ENCODE data around the gene MEGF10. TPM values are rescaled to one million over a fixed set of nuclear protein-coding genes. Genes with fewer than 3 reads are reported as not detected.

MEGF10 gene
- total and polyA plus RNA-seq, 2 of the 8 experiments (the other 6 are each of a cell fraction or from before 2014, with no cell fraction given), result 38.2 to 53.1 TPM

DNA sequence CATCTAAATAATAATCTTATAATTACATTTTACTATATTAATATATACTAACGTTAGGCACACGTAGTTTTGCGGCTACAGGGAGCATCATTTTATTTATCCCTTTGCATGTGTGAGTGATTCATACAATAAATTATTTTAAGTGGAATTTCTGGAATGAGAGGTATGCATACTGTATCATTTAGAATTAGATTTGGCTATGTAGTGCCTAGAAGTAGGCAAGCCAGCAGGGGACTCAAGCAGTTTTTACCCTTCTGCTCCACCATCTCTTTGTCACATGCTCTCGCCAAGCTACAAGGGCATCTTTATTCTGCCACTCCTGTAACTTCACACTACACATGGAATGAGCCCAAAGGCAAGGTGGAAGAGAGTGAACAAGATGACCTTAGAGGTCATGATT, 60.8 kb downstream of the MEGF10 start:
- no peaks in the 10 kb centered on the region for H3K9me3 ChIP-seq (ENCODE audit: insufficient read depth in 2 of 2, low read depth in 1 of 2, low read length in 1 of 2)
- 99% methylated on average over 4 of the region's 4 CpGs; no CpG with 5 or more reads in 1 of the 2 experiments for WGBS, 2 experiments (ENCODE audit: extremely low coverage in 1 of 2, insufficient coverage in 1 of 2, insufficient read length in 1 of 2, insufficient replicate concordance in 2 of 2, low coverage in 1 of 2, low lambda C conversion rate in 2 of 2, missing lambda C conversion rate in 1 of 2)

More for the DNA sequence above, 60.8 kb downstream of the MEGF10 start:
- no peak overlapping the region for H3K14ac ChIP-seq (ENCODE audit: insufficient read length)
- no peak overlapping the region for H3K18ac ChIP-seq (ENCODE audit: extremely low read depth, low read length)
- no peak overlapping the region for H3K9ac ChIP-seq (replicated peaks in 1 of 4; ENCODE audit: extremely low read depth in 1 of 4, low read depth in 3 of 4, low read length in 3 of 4)
- no peak overlapping the region for H2BK20ac ChIP-seq (ENCODE audit: low read length)
- ChIA-PET POLR2A (ENCODE audit: partially characterized antibody) (no interaction called here), CTCF (ENCODE audit: partially characterized antibody) (no interaction called here)
- TF ChIP-seq CHD2 (IDR thresholded peaks at IDR 0.05; ENCODE audit: low read length) (no peak), CBX5 (IDR thresholded peaks at IDR 0.05; ENCODE audit: low read depth, low read length) (no peak), EZH2 (IDR thresholded peaks at IDR 0.05; ENCODE audit: low read depth, low read length, severe bottlenecking) (no peak), TBP (IDR thresholded peaks at IDR 0.05; ENCODE audit: low read depth, low read length) (no peak), RXRA (IDR thresholded peaks at IDR 0.05; ENCODE audit: insufficient read depth, low read depth, low read length) (no peak), RFX5 (IDR thresholded peaks at IDR 0.05; ENCODE audit: borderline replicate concordance, low read depth, low read length) (no peak)
- no peak overlapping the region for H2BK5ac ChIP-seq (ENCODE audit: low read depth, low read length)
- H2BK12ac ChIP-seq (ENCODE audit: low read depth, low read length), result no peak overlapping the region
- no peaks in the 10 kb centered on the region for H3K23me2 ChIP-seq (ENCODE audit: low read depth, low read length)
- no peak overlapping the region for H2BK120ac ChIP-seq (replicated peaks; ENCODE audit: low read depth, low read length)
- H3K4me2 ChIP-seq (ENCODE audit: insufficient read depth in 1 of 2, low read depth in 2 of 2, low read length in 2 of 2), result no peak overlapping the region
- no peak overlapping the region for H3K56ac ChIP-seq (replicated peaks; ENCODE audit: insufficient read length, low read depth, low read length)
- H3K4me3 ChIP-seq (ENCODE audit: extremely low read depth in 1 of 4, insufficient read depth in 2 of 4, low read depth in 3 of 4, low read length in 4 of 4), result no peak overlapping the region
- H4K5ac ChIP-seq (ENCODE audit: insufficient read length, low read depth, low read length), result no peak overlapping the region
- H4K91ac ChIP-seq (replicated peaks; ENCODE audit: insufficient read length, low read length), result no peak overlapping the region
- FAIRE-seq (no peak), DNase-seq (ENCODE audit: low read depth in 1 of 2, low spot score in 2 of 2) (no peak)
- no peak overlapping the region for H2AFZ ChIP-seq (ENCODE audit: low read length)
- H3K4ac ChIP-seq (replicated peaks; ENCODE audit: insufficient read length, low read depth, low read length), result no peak overlapping the region
- no peaks in the 10 kb centered on the region for H3K27me3 ChIP-seq (replicated peaks in 1 of 4; ENCODE audit: control insufficient read depth in 3 of 4, extremely low read depth in 1 of 4, insufficient read depth in 3 of 4, low read length in 3 of 4)
- no peak overlapping the region for H2AK5ac ChIP-seq (ENCODE audit: low read depth, low read length)
- H3K27ac ChIP-seq (ENCODE audit: low read depth, low read length), result no peak overlapping the region
- H2BK15ac ChIP-seq (ENCODE audit: low read length), result no peak overlapping the region
- no peaks in the 10 kb centered on the region for H4K20me1 ChIP-seq (replicated peaks in 1 of 2; ENCODE audit: control insufficient read depth in 1 of 2, insufficient read depth in 2 of 2, low read length in 2 of 2)
- H4K8ac ChIP-seq (ENCODE audit: extremely low read depth, insufficient read depth, low read length), result no peak overlapping the region
- H3K4me1 ChIP-seq (replicated peaks in 1 of 4; ENCODE audit: control insufficient read depth in 3 of 4, insufficient read depth in 4 of 4, low read length in 3 of 4), result peaks cover 0 to 9% (median 1%) of the 10 kb centered on the region in 4 experiments; a peak in 1 of 7 replicates
- H3K79me2 ChIP-seq (ENCODE audit: control insufficient read depth in 1 of 2, insufficient read depth in 2 of 2, low read length in 2 of 2), result peaks cover 0 to under 1% of the 10 kb centered on the region in 2 experiments; a peak in 1 of 4 replicates
- peaks cover 0 to 2% (median 0%) of the 10 kb centered on the region in 4 experiments; a peak in 1 of 8 replicates for H3K36me3 ChIP-seq (ENCODE audit: control insufficient read depth in 2 of 4, insufficient read depth in 4 of 4, low read length in 3 of 4)
- no peaks in the 10 kb centered on the region for H3K79me1 ChIP-seq (ENCODE audit: low read depth, low read length)
- H3K23ac ChIP-seq (ENCODE audit: insufficient read length), result no peak overlapping the region

All from H1 (cell line).